ENCODE measurements around the gene PPP3CB. TPM values are rescaled to one million over a fixed set of nuclear protein-coding genes. Genes with fewer than 3 reads are reported as not detected.
A peak's percentile ranks its signal among the peaks of the same experiment; 100 is the strongest.

PPP3CB gene
- total RNA-seq, 2 experiments from 2014 or later = 42.3 to 45.3 TPM

- H3K27me3 Mint-ChIP-seq = no peaks in the 10 kb centered on the region
- intact Hi-C loops (cut with DNase I, micrococcal nuclease) = no loop called here
- ChIA-PET POLR2A (no interaction called here), CTCF (no interaction called here)
- no peaks in the 10 kb centered on the region for H3K9me3 Mint-ChIP-seq (ENCODE audit: low read depth)
- H3K4me3 Mint-ChIP-seq = no peak overlapping the region
- H3K4me1 Mint-ChIP-seq = peaks cover 2% of the 10 kb centered on the region
- no peak for ATAC-seq
- no peak for DNase-seq
- H3K36me3 Mint-ChIP-seq (ENCODE audit: low read depth) = peaks cover 12% of the 10 kb centered on the region
- H3K27ac Mint-ChIP-seq = no peak overlapping the region
Observed at GRCh38 chr10:73446926-73447325, 48.9 kb downstream of the PPP3CB start.

- ChIA-PET POLR2A (no interaction called here), CTCF (no interaction called here)
- ATAC-seq (no peak), DNase-seq (no peak)
- H3K27me3 Mint-ChIP-seq = no peaks in the 10 kb centered on the region
- H3K9me3 Mint-ChIP-seq (ENCODE audit: low read depth) = no peaks in the 10 kb centered on the region
- no peak overlapping the region for H3K27ac Mint-ChIP-seq
- peaks cover 10% of the 10 kb centered on the region for H3K36me3 Mint-ChIP-seq (ENCODE audit: low read depth)
- intact Hi-C loops (cut with DNase I, micrococcal nuclease) = no loop called here
- no peak overlapping the region for H3K4me3 Mint-ChIP-seq
- peaks cover 8% of the 10 kb centered on the region for H3K4me1 Mint-ChIP-seq
Observed at GRCh38 chr10:73444457-73444856, 51.4 kb downstream of the PPP3CB start.

GRCh38 chr10:73439605-73440312 is 56.1 kb downstream of the PPP3CB start:
- intact Hi-C loops (cut with DNase I, micrococcal nuclease) = no loop called here
- no peak for DNase-seq

GRCh38 chr10:73439055-73439454 is 56.8 kb downstream of the PPP3CB start:
- H3K4me1 Mint-ChIP-seq = peaks cover 19% of the 10 kb centered on the region
- CTCF ChIA-PET = interaction anchor here (0.6 kb wide), 1 partner anchor 447 kb away, joined by 3 read pairs; no protein-coding TSS in a partner anchor
- ATAC-seq (no peak), DNase-seq (no peak)
- H3K4me3 Mint-ChIP-seq = no peak overlapping the region
- no peaks in the 10 kb centered on the region for H3K9me3 Mint-ChIP-seq (ENCODE audit: low read depth)
- no peak overlapping the region for H3K27ac Mint-ChIP-seq
- peaks cover 5% of the 10 kb centered on the region for H3K36me3 Mint-ChIP-seq (ENCODE audit: low read depth)
- no peaks in the 10 kb centered on the region for H3K27me3 Mint-ChIP-seq
- POLR2A ChIA-PET = no interaction called here
- intact Hi-C loops (cut with DNase I, micrococcal nuclease) = no loop called here

More at GRCh38 chr10:73439605-73440312, 56.1 kb downstream of the PPP3CB start:
- POLR2A ChIA-PET = no interaction called here
- Mint-ChIP-seq H3K4me1 (peaks cover 17% of the 10 kb centered on the region), H3K9me3 (ENCODE audit: low read depth) (no peaks in the 10 kb centered on the region), H3K36me3 (ENCODE audit: low read depth) (peaks cover 5% of the 10 kb centered on the region), H3K4me3 (no peak overlapping the region), H3K27ac (peak overlapping the region; percentile 11), H3K27me3 (no peaks in the 10 kb centered on the region)
- CTCF ChIA-PET = no interaction called here
- ATAC-seq = peak; percentile 53

- H3K4me3 Mint-ChIP-seq = no peak within 1 kb of the TSS
- ATAC-seq = no peak
- peaks cover 3% of the 10 kb centered on the region for H3K36me3 Mint-ChIP-seq (ENCODE audit: low read depth)
- peaks cover 20% of the 10 kb centered on the region for H3K4me1 Mint-ChIP-seq
- H3K27ac Mint-ChIP-seq = peak within 1 kb of the TSS; percentile 22
- H3K27me3 Mint-ChIP-seq = no peaks in the 10 kb centered on the region
- ChIA-PET CTCF (interaction anchor here (0.5 kb wide), 1 partner anchor 229 kb away, joined by 3 read pairs; no protein-coding TSS in a partner anchor), POLR2A (interaction anchor here (0.7 kb wide), 1 partner anchor 267 kb away, joined by 6 read pairs; no protein-coding TSS in a partner anchor)
- no peaks in the 10 kb centered on the region for H3K9me3 Mint-ChIP-seq (ENCODE audit: low read depth)
- intact Hi-C loops (cut with DNase I, micrococcal nuclease) = no loop called here
- no peak for DNase-seq
Observed at GRCh38 chr10:73433538-73433867, 62.3 kb downstream of the PPP3CB start, which contains the start of gene MSS51. MSS51 (minus strand) TSS chr10:73433561; CDS start chr10:73428284, 5,277 bp downstream.

GRCh38 chr10:73432646-73433537 is 62.9 kb downstream of the PPP3CB start:
- ChIA-PET POLR2A (interaction anchor here (0.7 kb wide), 1 partner anchor 267 kb away, joined by 6 read pairs; no protein-coding TSS in a partner anchor), CTCF (interaction anchor here (0.9 kb wide), 1 partner anchor 140 kb away, joined by 4 read pairs; no protein-coding TSS in a partner anchor)
- intact Hi-C loops (cut with DNase I, micrococcal nuclease) = no loop called here
- Mint-ChIP-seq H3K27me3 (no peaks in the 10 kb centered on the region), H3K27ac (no peak overlapping the region), H3K4me3 (no peak overlapping the region), H3K9me3 (ENCODE audit: low read depth) (no peaks in the 10 kb centered on the region), H3K4me1 (peaks cover 20% of the 10 kb centered on the region), H3K36me3 (ENCODE audit: low read depth) (peaks cover 2% of the 10 kb centered on the region)
- no peak for DNase-seq
- ATAC-seq = no peak

GRCh38 chr10:73426318-73426717 is 69.5 kb downstream of the PPP3CB start:
- CTCF ChIA-PET = interaction anchor here (1.3 kb wide), 1 partner anchor 13 kb away, joined by 4 read pairs; no protein-coding TSS in a partner anchor

GRCh38 chr10:73424478-73424877 is 71.3 kb downstream of the PPP3CB start:
- intact Hi-C loops (cut with DNase I, micrococcal nuclease) = no loop called here
- Mint-ChIP-seq H3K4me1 (peaks cover 8% of the 10 kb centered on the region), H3K36me3 (ENCODE audit: low read depth) (peaks cover 33% of the 10 kb centered on the region), H3K4me3 (no peak overlapping the region), H3K27me3 (no peaks in the 10 kb centered on the region), H3K27ac (no peak overlapping the region), H3K9me3 (ENCODE audit: low read depth) (no peaks in the 10 kb centered on the region)
- ChIA-PET POLR2A (no interaction called here), CTCF (no interaction called here)
- ATAC-seq (no peak), DNase-seq (no peak)

More at GRCh38 chr10:73426318-73426717, 69.5 kb downstream of the PPP3CB start:
- intact Hi-C loops (cut with DNase I, micrococcal nuclease) = no loop called here
- Mint-ChIP-seq H3K4me3 (no peak overlapping the region), H3K9me3 (ENCODE audit: low read depth) (no peaks in the 10 kb centered on the region), H3K36me3 (ENCODE audit: low read depth) (peaks cover 35% of the 10 kb centered on the region), H3K27ac (no peak overlapping the region), H3K27me3 (no peaks in the 10 kb centered on the region), H3K4me1 (peaks cover 8% of the 10 kb centered on the region)
- DNase-seq (no peak), ATAC-seq (no peak)
- POLR2A ChIA-PET = no interaction called here

- DNase-seq (no peak), ATAC-seq (peak; percentile 66)
- peak overlapping the region; percentile 21 for H3K27ac Mint-ChIP-seq
- H3K4me1 Mint-ChIP-seq = peaks cover 8% of the 10 kb centered on the region
- H3K27me3 Mint-ChIP-seq = no peaks in the 10 kb centered on the region
- H3K9me3 Mint-ChIP-seq (ENCODE audit: low read depth) = no peaks in the 10 kb centered on the region
- H3K36me3 Mint-ChIP-seq (ENCODE audit: low read depth) = peaks cover 33% of the 10 kb centered on the region
- H3K4me3 Mint-ChIP-seq = no peak overlapping the region
- intact Hi-C loops (cut with DNase I, micrococcal nuclease) = no loop called here
- CTCF ChIA-PET = no interaction called here
- POLR2A ChIA-PET = interaction anchor here (0.6 to 0.7 kb wide), 3 partner anchors 17 to 377 kb away, joined by 3 to 4 read pairs (median 4); no protein-coding TSS in a partner anchor
Observed at GRCh38 chr10:73423309-73423708, 72.5 kb downstream of the PPP3CB start.

GRCh38 chr10:73416571-73416970 is 79.3 kb downstream of the PPP3CB start:
- intact Hi-C loops (cut with DNase I, micrococcal nuclease) = no loop called here
- H3K4me1 Mint-ChIP-seq = peaks cover 27% of the 10 kb centered on the region

GRCh38 chr10:73414230-73414945 is 81.4 kb downstream of the PPP3CB start:
- Mint-ChIP-seq H3K4me1 (peaks cover 45% of the 10 kb centered on the region), H3K4me3 (peak overlapping the region; percentile 94), H3K9me3 (ENCODE audit: low read depth) (no peaks in the 10 kb centered on the region), H3K36me3 (ENCODE audit: low read depth) (peaks cover 16% of the 10 kb centered on the region), H3K27ac (peak overlapping the region; percentile 78), H3K27me3 (peaks cover 3% of the 10 kb centered on the region)
- peak; percentile 36 for ATAC-seq
- intact Hi-C loops (cut with DNase I, micrococcal nuclease) = loop anchor here (1.0 to 5.0 kb wide), 11 partner anchors 56 to 328 kb away; partner anchors contain the start of genes CFAP70 (in 2 of the 2), MRPS16 (in 2 of the 2), DNAJC9 (in 1 of the 2) and ECD (in 1 of the 2)
- DNase-seq = peak; percentile 11
- CTCF ChIA-PET = interaction anchor here (0.5 kb wide), 1 partner anchor 215 kb away, joined by 3 read pairs; no protein-coding TSS in a partner anchor
- POLR2A ChIA-PET = interaction anchor here (0.9 kb wide), 1 partner anchor 15 kb away, joined by 3 read pairs; no protein-coding TSS in a partner anchor

More at GRCh38 chr10:73416571-73416970, 79.3 kb downstream of the PPP3CB start:
- no peak for DNase-seq
- H3K27me3 Mint-ChIP-seq = peaks cover 3% of the 10 kb centered on the region
- ATAC-seq = no peak
- H3K36me3 Mint-ChIP-seq (ENCODE audit: low read depth) = peaks cover 2% of the 10 kb centered on the region
- no peak overlapping the region for H3K27ac Mint-ChIP-seq
- no peak overlapping the region for H3K4me3 Mint-ChIP-seq
- POLR2A ChIA-PET = no interaction called here
- CTCF ChIA-PET = interaction anchor here (0.8 kb wide), 1 partner anchor 57 kb away, joined by 3 read pairs; the partner anchor contains the start of gene CFAP70
- H3K9me3 Mint-ChIP-seq (ENCODE audit: low read depth) = no peaks in the 10 kb centered on the region
